ENCODE results near the gene ZNF561.

GRCh38 chr19:9621156-9622037, at the start of gene ZNF561:
- TF ChIP-seq, protein P1, sequence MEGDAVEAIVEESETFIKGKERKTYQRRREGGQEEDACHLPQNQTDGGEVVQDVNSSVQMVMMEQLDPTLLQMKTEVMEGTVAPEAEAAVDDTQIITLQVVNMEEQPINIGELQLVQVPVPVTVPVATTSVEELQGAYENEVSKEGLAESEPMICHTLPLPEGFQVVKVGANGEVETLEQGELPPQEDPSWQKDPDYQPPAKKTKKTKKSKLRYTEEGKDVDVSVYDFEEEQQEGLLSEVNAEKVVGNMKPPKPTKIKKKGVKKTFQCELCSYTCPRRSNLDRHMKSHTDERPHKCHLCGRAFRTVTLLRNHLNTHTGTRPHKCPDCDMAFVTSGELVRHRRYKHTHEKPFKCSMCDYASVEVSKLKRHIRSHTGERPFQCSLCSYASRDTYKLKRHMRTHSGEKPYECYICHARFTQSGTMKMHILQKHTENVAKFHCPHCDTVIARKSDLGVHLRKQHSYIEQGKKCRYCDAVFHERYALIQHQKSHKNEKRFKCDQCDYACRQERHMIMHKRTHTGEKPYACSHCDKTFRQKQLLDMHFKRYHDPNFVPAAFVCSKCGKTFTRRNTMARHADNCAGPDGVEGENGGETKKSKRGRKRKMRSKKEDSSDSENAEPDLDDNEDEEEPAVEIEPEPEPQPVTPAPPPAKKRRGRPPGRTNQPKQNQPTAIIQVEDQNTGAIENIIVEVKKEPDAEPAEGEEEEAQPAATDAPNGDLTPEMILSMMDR (IDR thresholded peaks at IDR 0.05) = no peak
- TF ChIP-seq POLR2A (IDR thresholded peaks at IDR 0.05) = no peak
